Chondrocyte (in vitro differentiated cells): ENCODE results near the gene CELF5. TPM values are rescaled to one million over a fixed set of nuclear protein-coding genes. Genes with fewer than 3 reads are reported as not detected.
A peak's percentile ranks its signal among the peaks of the same experiment; 100 is the strongest.

Source experiments
- DNase-seq: peaks from one replicate; pipeline ENCODE4 v3.0.0; 2021; ENCODE audit warnings: mixed read lengths, low spot score
- H3K27ac Mint-ChIP-seq: one replicate; pipeline ENCODE4 v1.8.0; 2021; ENCODE audit warnings: mild to moderate bottlenecking, moderate library complexity, mixed read lengths; ENCODE audit not compliant: unreplicated experiment
- H3K27me3 Mint-ChIP-seq: 2 replicates; pipeline ENCODE4 v1.8.0; 2021; ENCODE audit warnings: low read depth, mixed read lengths
- H3K36me3 Mint-ChIP-seq: 2 replicates; pipeline ENCODE4 v1.8.0; 2021; ENCODE audit warnings: low read depth, mixed read lengths
- H3K4me1 Mint-ChIP-seq: 2 replicates; pipeline ENCODE4 v1.8.0; 2021; ENCODE audit warnings: low read depth, mild to moderate bottlenecking, mixed read lengths
- H3K4me3 Mint-ChIP-seq: one replicate; pipeline ENCODE4 v1.8.0; 2021; ENCODE audit warnings: mild to moderate bottlenecking, moderate library complexity, mixed read lengths; ENCODE audit not compliant: unreplicated experiment
- H3K9me3 Mint-ChIP-seq: 2 replicates; pipeline ENCODE4 v1.8.0; 2021; ENCODE audit warnings: low read depth, mixed read lengths
- CTCF ChIP-seq: fragments of 200-600 bp; sonication (generic); IDR thresholded peaks from 2 replicates; pipeline ENCODE4 v1.5.0; 2021; ENCODE audit warnings: antibody characterized with exemption, mild to moderate bottlenecking, moderate library complexity
- total RNA-seq: library from RNA; stranded (reverse); gene quantifications from 3 replicates; pipeline ENCODE4 v1.2.1, GENCODE V29; 2021

CELF5 gene
- total RNA-seq, 1 donor from 2014 or later, result 0.22 TPM

DNA sequence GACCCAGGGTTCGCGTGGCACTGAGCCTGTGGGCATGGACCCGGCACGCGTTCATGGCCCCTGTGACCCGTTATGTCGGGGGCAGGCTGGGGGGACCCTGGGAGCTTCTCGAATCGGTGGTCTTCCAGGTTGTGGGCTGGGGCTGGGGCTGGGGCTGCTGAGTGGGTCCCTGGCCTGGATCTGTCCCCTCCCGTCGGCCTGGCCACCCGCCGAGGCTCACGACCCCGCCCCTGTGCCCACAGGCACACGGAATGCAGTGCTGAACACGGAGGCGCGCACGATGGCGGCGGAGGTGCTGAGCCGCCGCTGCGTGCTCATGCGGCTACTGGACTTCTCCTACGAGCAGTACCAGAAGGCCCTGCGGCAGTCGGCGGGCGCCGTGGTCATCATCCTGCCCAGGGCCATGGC is 32.2 kb upstream of the CELF5 start:
- H3K36me3 Mint-ChIP-seq, result peaks cover 6% of the 10 kb centered on the region
- no peak for TF ChIP-seq CTCF

GRCh38 chr19:3192684-3193083 is 31.8 kb upstream of the CELF5 start:
- Mint-ChIP-seq H3K27me3 (no peaks in the 10 kb centered on the region), H3K9me3 (no peaks in the 10 kb centered on the region), H3K36me3 (peaks cover 6% of the 10 kb centered on the region), H3K4me1 (peaks cover 5% of the 10 kb centered on the region), H3K4me3 (no peak overlapping the region), H3K27ac (no peak overlapping the region)
- no peak for DNase-seq
- TF ChIP-seq CTCF, result no peak

More for the DNA sequence above, 32.2 kb upstream of the CELF5 start:
- Mint-ChIP-seq H3K27ac (no peak overlapping the region), H3K4me1 (peaks cover 9% of the 10 kb centered on the region), H3K9me3 (no peaks in the 10 kb centered on the region), H3K4me3 (no peak overlapping the region), H3K27me3 (no peaks in the 10 kb centered on the region)
- DNase-seq, result peak; percentile 85

DNA sequence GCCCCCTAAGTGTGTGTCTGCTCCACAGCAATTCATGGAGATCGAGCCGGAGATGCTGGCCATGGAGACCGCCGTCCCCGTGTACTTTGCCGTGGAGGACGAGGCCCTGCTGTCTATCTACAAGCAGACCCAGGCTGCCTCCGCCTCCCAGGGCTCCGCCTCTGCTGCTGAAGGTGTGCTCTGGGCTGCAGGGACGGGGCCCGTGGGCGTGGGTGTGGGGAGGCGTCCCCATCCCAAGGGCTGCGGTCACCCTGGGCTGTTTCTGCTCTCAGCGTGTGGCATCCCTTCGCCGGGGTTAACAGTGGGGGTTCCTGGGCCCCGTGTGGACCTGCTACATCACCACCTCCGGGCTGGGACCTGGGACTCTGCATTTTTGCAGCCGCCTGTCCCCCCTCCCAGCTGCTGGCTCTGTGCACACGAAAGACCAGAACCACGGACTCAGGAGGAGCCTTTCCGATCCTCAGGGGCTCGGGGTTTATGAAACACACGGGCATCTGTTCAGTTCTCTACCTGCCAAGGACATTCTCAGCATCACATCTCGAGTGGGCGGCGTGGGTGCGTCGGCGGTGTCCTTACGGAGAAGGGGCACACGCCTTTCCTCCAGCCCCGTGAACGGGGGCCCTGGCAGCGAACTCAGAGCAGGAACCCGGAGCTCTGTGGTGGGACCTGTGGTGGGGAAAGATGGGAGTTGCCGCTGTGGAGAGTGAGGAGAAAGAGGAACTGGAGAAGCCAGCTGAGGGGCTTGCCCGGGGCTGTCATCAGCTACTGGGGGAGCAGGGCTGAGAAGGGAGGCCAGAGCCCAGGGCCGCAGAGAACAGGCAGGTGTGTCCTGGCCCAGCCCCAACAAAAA is 31.0 kb upstream of the CELF5 start:
- peaks cover under 1% of the 10 kb centered on the region for H3K4me1 Mint-ChIP-seq
- no peak overlapping the region for H3K4me3 Mint-ChIP-seq
- peak; percentile 88 for DNase-seq
- H3K9me3 Mint-ChIP-seq, result no peaks in the 10 kb centered on the region
- no peak for TF ChIP-seq CTCF
- H3K36me3 Mint-ChIP-seq, result peaks cover 6% of the 10 kb centered on the region
- no peaks in the 10 kb centered on the region for H3K27me3 Mint-ChIP-seq
- no peak overlapping the region for H3K27ac Mint-ChIP-seq

GRCh38 chr19:3194106-3195087 is 30.1 kb upstream of the CELF5 start:
- Mint-ChIP-seq H3K4me3 (no peak overlapping the region), H3K9me3 (no peaks in the 10 kb centered on the region), H3K27me3 (no peaks in the 10 kb centered on the region), H3K36me3 (peaks cover 6% of the 10 kb centered on the region), H3K27ac (no peak overlapping the region), H3K4me1 (no peaks in the 10 kb centered on the region)
- DNase-seq, result no peak
- TF ChIP-seq CTCF, result no peak
